ENCODE data around the gene CACNA1F.

Gene CACNA1F

GRCh38 chrX:49212861-49213260, 20.3 kb downstream of the CACNA1F start:
- H3K4me3 ChIP-seq (ENCODE audit: insufficient read depth, low read depth, low read length, poor library complexity, severe bottlenecking) = no peak overlapping the region
- H3K27me3 ChIP-seq (replicated peaks; ENCODE audit: control insufficient read depth, insufficient read depth, low read length, poor library complexity, severe bottlenecking) = no peaks in the 10 kb centered on the region
- H3K4me1 ChIP-seq (ENCODE audit: control insufficient read depth, insufficient read depth, low read length, poor library complexity, severe bottlenecking) = no peaks in the 10 kb centered on the region
- H3K27ac ChIP-seq (ENCODE audit: insufficient read depth, low read length, poor library complexity, severe bottlenecking) = no peak overlapping the region
- H3K9me3 ChIP-seq (ENCODE audit: control insufficient read depth, low read length) = no peaks in the 10 kb centered on the region
- no peak for DNase-seq
- no peaks in the 10 kb centered on the region for H3K36me3 ChIP-seq (ENCODE audit: control insufficient read depth, insufficient read depth, low read length)

DNA sequence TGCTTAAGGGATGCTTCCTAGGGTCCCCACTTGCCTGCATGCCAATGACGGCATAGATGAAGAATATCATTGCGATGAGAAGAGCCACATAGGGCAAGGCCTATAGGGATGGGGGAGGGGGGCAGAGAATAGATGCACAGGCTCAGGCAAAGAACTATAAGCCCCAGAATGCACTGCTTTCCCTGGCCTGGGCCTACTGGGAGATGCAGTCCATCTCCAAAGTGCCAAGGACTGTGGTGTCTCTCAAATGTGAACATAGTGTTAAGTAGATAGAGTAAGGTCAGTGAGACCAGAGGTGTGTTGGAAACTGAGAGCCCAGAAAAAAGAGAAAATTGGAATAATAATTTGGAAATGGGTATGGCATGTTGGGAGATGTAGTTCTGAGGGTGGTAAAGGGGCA, 20.9 kb downstream of the CACNA1F start:
- Histone ChIP-seq H3K4me1 (ENCODE audit: control insufficient read depth, insufficient read depth, low read length, poor library complexity, severe bottlenecking) (no peaks in the 10 kb centered on the region), H3K36me3 (ENCODE audit: control insufficient read depth, insufficient read depth, low read length) (no peaks in the 10 kb centered on the region), H3K9me3 (ENCODE audit: control insufficient read depth, low read length) (no peaks in the 10 kb centered on the region), H3K4me3 (ENCODE audit: insufficient read depth, low read depth, low read length, poor library complexity, severe bottlenecking) (no peak overlapping the region), H3K27ac (ENCODE audit: insufficient read depth, low read length, poor library complexity, severe bottlenecking) (no peak overlapping the region), H3K27me3 (replicated peaks; ENCODE audit: control insufficient read depth, insufficient read depth, low read length, poor library complexity, severe bottlenecking) (no peaks in the 10 kb centered on the region)
- DNase-seq = no peak

DNA sequence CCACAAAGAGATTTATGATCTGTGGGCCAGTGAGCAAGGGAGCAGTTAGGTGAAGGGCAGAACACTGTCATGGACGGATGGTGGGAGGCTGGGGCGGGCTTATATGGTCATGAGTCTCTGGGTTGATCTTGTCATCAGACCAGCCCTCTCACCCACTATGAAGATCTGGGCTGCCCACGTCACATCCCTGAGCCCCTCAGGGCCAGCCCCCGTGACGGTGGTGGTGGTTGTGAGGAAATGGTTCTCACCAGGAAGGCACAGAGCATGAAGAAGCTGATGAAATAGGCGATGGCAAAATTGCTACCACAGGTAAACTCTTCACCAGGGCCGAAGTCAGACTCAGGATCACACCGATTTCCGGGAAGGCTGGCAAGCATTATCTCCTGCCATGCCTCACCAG, 22.1 kb downstream of the CACNA1F start:
- no peaks in the 10 kb centered on the region for H3K27me3 ChIP-seq (replicated peaks; ENCODE audit: control insufficient read depth, insufficient read depth, low read length, poor library complexity, severe bottlenecking)
- no peak overlapping the region for H3K27ac ChIP-seq (ENCODE audit: insufficient read depth, low read length, poor library complexity, severe bottlenecking)
- H3K4me3 ChIP-seq (ENCODE audit: insufficient read depth, low read depth, low read length, poor library complexity, severe bottlenecking) = no peak overlapping the region
- no peaks in the 10 kb centered on the region for H3K36me3 ChIP-seq (ENCODE audit: control insufficient read depth, insufficient read depth, low read length)
- H3K9me3 ChIP-seq (ENCODE audit: control insufficient read depth, low read length) = no peaks in the 10 kb centered on the region
- H3K4me1 ChIP-seq (ENCODE audit: control insufficient read depth, insufficient read depth, low read length, poor library complexity, severe bottlenecking) = no peaks in the 10 kb centered on the region
- no peak for DNase-seq

GRCh38 chrX:49210406-49210805, 22.7 kb downstream of the CACNA1F start:
- no peak overlapping the region for H3K27ac ChIP-seq (ENCODE audit: insufficient read depth, low read length, poor library complexity, severe bottlenecking)
- no peak overlapping the region for H3K4me3 ChIP-seq (ENCODE audit: insufficient read depth, low read depth, low read length, poor library complexity, severe bottlenecking)
- H3K9me3 ChIP-seq (ENCODE audit: control insufficient read depth, low read length) = no peaks in the 10 kb centered on the region
- DNase-seq = no peak
- H3K36me3 ChIP-seq (ENCODE audit: control insufficient read depth, insufficient read depth, low read length) = no peaks in the 10 kb centered on the region
- H3K4me1 ChIP-seq (ENCODE audit: control insufficient read depth, insufficient read depth, low read length, poor library complexity, severe bottlenecking) = no peaks in the 10 kb centered on the region
- no peaks in the 10 kb centered on the region for H3K27me3 ChIP-seq (replicated peaks; ENCODE audit: control insufficient read depth, insufficient read depth, low read length, poor library complexity, severe bottlenecking)

- DNase-seq = no peak
- no peaks in the 10 kb centered on the region for H3K27me3 ChIP-seq (replicated peaks; ENCODE audit: control insufficient read depth, insufficient read depth, low read length, poor library complexity, severe bottlenecking)
- no peaks in the 10 kb centered on the region for H3K4me1 ChIP-seq (ENCODE audit: control insufficient read depth, insufficient read depth, low read length, poor library complexity, severe bottlenecking)
- H3K4me3 ChIP-seq (ENCODE audit: insufficient read depth, low read depth, low read length, poor library complexity, severe bottlenecking) = no peak overlapping the region
- no peaks in the 10 kb centered on the region for H3K36me3 ChIP-seq (ENCODE audit: control insufficient read depth, insufficient read depth, low read length)
- no peaks in the 10 kb centered on the region for H3K9me3 ChIP-seq (ENCODE audit: control insufficient read depth, low read length)
- no peak overlapping the region for H3K27ac ChIP-seq (ENCODE audit: insufficient read depth, low read length, poor library complexity, severe bottlenecking)
Measured at GRCh38 chrX:49209434-49210251, 23.5 kb downstream of the CACNA1F start.

GRCh38 chrX:49208399-49208798, 24.7 kb downstream of the CACNA1F start:
- no peak overlapping the region for H3K27ac ChIP-seq (ENCODE audit: insufficient read depth, low read length, poor library complexity, severe bottlenecking)
- H3K36me3 ChIP-seq (ENCODE audit: control insufficient read depth, insufficient read depth, low read length) = no peaks in the 10 kb centered on the region
- no peaks in the 10 kb centered on the region for H3K9me3 ChIP-seq (ENCODE audit: control insufficient read depth, low read length)
- H3K4me3 ChIP-seq (ENCODE audit: insufficient read depth, low read depth, low read length, poor library complexity, severe bottlenecking) = no peak overlapping the region
- no peak for DNase-seq
- H3K27me3 ChIP-seq (replicated peaks; ENCODE audit: control insufficient read depth, insufficient read depth, low read length, poor library complexity, severe bottlenecking) = no peaks in the 10 kb centered on the region
- H3K4me1 ChIP-seq (ENCODE audit: control insufficient read depth, insufficient read depth, low read length, poor library complexity, severe bottlenecking) = no peaks in the 10 kb centered on the region

- Histone ChIP-seq H3K4me1 (ENCODE audit: control insufficient read depth, insufficient read depth, low read length, poor library complexity, severe bottlenecking) (no peaks in the 10 kb centered on the region), H3K4me3 (ENCODE audit: insufficient read depth, low read depth, low read length, poor library complexity, severe bottlenecking) (no peak overlapping the region), H3K36me3 (ENCODE audit: control insufficient read depth, insufficient read depth, low read length) (no peaks in the 10 kb centered on the region), H3K9me3 (ENCODE audit: control insufficient read depth, low read length) (no peaks in the 10 kb centered on the region), H3K27ac (ENCODE audit: insufficient read depth, low read length, poor library complexity, severe bottlenecking) (no peak overlapping the region), H3K27me3 (replicated peaks; ENCODE audit: control insufficient read depth, insufficient read depth, low read length, poor library complexity, severe bottlenecking) (no peaks in the 10 kb centered on the region)
- no peak for DNase-seq
Measured at GRCh38 chrX:49206543-49206942, 26.6 kb downstream of the CACNA1F start.

DNA sequence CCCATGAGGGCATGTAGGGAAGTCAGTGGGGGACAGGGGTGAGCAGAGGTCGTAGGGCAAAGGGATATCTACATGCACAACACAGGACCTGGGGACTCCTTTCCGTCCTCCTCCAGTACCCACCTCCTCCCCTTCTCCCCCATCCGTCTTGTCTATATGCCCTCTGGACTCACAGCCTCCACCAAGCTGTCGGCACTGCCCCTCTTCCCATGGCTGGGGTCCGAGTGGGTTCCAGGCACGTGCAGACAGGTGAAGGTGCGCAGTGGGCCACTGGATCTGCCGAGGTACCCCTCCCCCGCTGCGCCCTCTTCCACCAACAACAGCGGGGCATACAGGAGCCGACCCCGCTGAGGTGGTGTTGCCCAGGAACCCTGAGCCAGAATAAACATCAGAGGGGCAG, 27.7 kb downstream of the CACNA1F start:
- Histone ChIP-seq H3K9me3 (ENCODE audit: control insufficient read depth, low read length) (no peaks in the 10 kb centered on the region), H3K4me1 (ENCODE audit: control insufficient read depth, insufficient read depth, low read length, poor library complexity, severe bottlenecking) (no peaks in the 10 kb centered on the region), H3K27me3 (replicated peaks; ENCODE audit: control insufficient read depth, insufficient read depth, low read length, poor library complexity, severe bottlenecking) (no peaks in the 10 kb centered on the region), H3K4me3 (ENCODE audit: insufficient read depth, low read depth, low read length, poor library complexity, severe bottlenecking) (no peak overlapping the region), H3K36me3 (ENCODE audit: control insufficient read depth, insufficient read depth, low read length) (no peaks in the 10 kb centered on the region), H3K27ac (ENCODE audit: insufficient read depth, low read length, poor library complexity, severe bottlenecking) (no peak overlapping the region)
- no peak for DNase-seq

GRCh38 chrX:49204709-49205108, 28.4 kb downstream of the CACNA1F start:
- Histone ChIP-seq H3K36me3 (ENCODE audit: control insufficient read depth, insufficient read depth, low read length) (no peaks in the 10 kb centered on the region), H3K27ac (ENCODE audit: insufficient read depth, low read length, poor library complexity, severe bottlenecking) (no peak overlapping the region), H3K4me3 (ENCODE audit: insufficient read depth, low read depth, low read length, poor library complexity, severe bottlenecking) (no peak overlapping the region), H3K27me3 (replicated peaks; ENCODE audit: control insufficient read depth, insufficient read depth, low read length, poor library complexity, severe bottlenecking) (no peaks in the 10 kb centered on the region), H3K9me3 (ENCODE audit: control insufficient read depth, low read length) (no peaks in the 10 kb centered on the region), H3K4me1 (ENCODE audit: control insufficient read depth, insufficient read depth, low read length, poor library complexity, severe bottlenecking) (peaks cover under 1% of the 10 kb centered on the region)
- no peak for DNase-seq

- no peak for DNase-seq
- Histone ChIP-seq H3K27ac (ENCODE audit: insufficient read depth, low read length, poor library complexity, severe bottlenecking) (no peak overlapping the region), H3K9me3 (ENCODE audit: control insufficient read depth, low read length) (no peaks in the 10 kb centered on the region), H3K4me3 (ENCODE audit: insufficient read depth, low read depth, low read length, poor library complexity, severe bottlenecking) (no peak overlapping the region), H3K36me3 (ENCODE audit: control insufficient read depth, insufficient read depth, low read length) (no peaks in the 10 kb centered on the region), H3K27me3 (replicated peaks; ENCODE audit: control insufficient read depth, insufficient read depth, low read length, poor library complexity, severe bottlenecking) (no peaks in the 10 kb centered on the region), H3K4me1 (ENCODE audit: control insufficient read depth, insufficient read depth, low read length, poor library complexity, severe bottlenecking) (peaks cover 6% of the 10 kb centered on the region)
Measured at GRCh38 chrX:49204017-49204416, 29.1 kb downstream of the CACNA1F start.

Data from effector memory CD4-positive, alpha-beta T cell (primary cell).